Natural killer cell (primary cell): Measurements from ENCODE around the gene ADRA2C. TPM values are rescaled to one million over a fixed set of nuclear protein-coding genes. Genes with fewer than 3 reads are reported as not detected.

Experiments used
- ATAC-seq, 3 donors: fragments of 150-1000 bp in 2 of 3; fragments of 200-7000 bp in 1 of 3; cut with Tn5 transposase; 1 replicate in 1 of 3; 2 replicates in 2 of 3; pipeline ENCODE4 v1.10.0; 2021; ENCODE audit warnings: mild to moderate bottlenecking in 2 of 3, moderate library complexity in 2 of 3
- DNase-seq, 2 donors: peaks; one replicate each; pipeline versions ENCODE4 v3.0.0 to v3.0.0-alpha.2; 2013 to 2021; ENCODE audit warnings: mixed read lengths in 1 of 2
- H3K27ac ChIP-seq: one replicate; pipeline ENCODE4 v1.5.1; 2013; ENCODE audit warnings: mild to moderate bottlenecking, low read length
- H3K27me3 ChIP-seq: one replicate; pipeline ENCODE4 v1.6.1; 2013; ENCODE audit warnings: low read length; ENCODE audit not compliant: control insufficient read depth, insufficient read depth
- H3K36me3 ChIP-seq: one replicate; pipeline ENCODE4 v1.6.1; 2013; ENCODE audit warnings: low read length; ENCODE audit not compliant: control insufficient read depth, insufficient read depth
- H3K4me1 ChIP-seq: one replicate; pipeline ENCODE4 v1.6.1; 2013; ENCODE audit warnings: low read length; ENCODE audit not compliant: control insufficient read depth, insufficient read depth
- H3K4me3 ChIP-seq: one replicate; pipeline ENCODE4 v1.5.1; 2013; ENCODE audit warnings: low read length
- H3K9me3 ChIP-seq: one replicate; pipeline ENCODE4 v1.6.1; 2013; ENCODE audit warnings: low read length; ENCODE audit not compliant: control insufficient read depth, insufficient read depth
- H3K27ac Mint-ChIP-seq, 2 donors: one replicate each; pipeline ENCODE4 v1.8.0; 2022; ENCODE audit warnings: mild to moderate bottlenecking in 2 of 2, mixed read lengths in 2 of 2, moderate library complexity in 1 of 2
- H3K27me3 Mint-ChIP-seq, 2 donors: one replicate each; pipeline ENCODE4 v1.8.0; 2022; ENCODE audit warnings: low read depth in 2 of 2, mixed read lengths in 2 of 2
- H3K36me3 Mint-ChIP-seq: one replicate; pipeline ENCODE4 v1.8.0; 2022; ENCODE audit warnings: mixed read lengths
- H3K4me1 Mint-ChIP-seq, 2 donors: one replicate each; pipeline ENCODE4 v1.8.0; 2022; ENCODE audit warnings: mixed read lengths in 2 of 2
- H3K4me3 Mint-ChIP-seq: one replicate; pipeline ENCODE4 v1.8.0; 2022; ENCODE audit warnings: mild to moderate bottlenecking, moderate library complexity, mixed read lengths
- H3K9me3 Mint-ChIP-seq, 2 donors: one replicate each; pipeline ENCODE4 v1.8.0; 2022; ENCODE audit warnings: mixed read lengths in 2 of 2
- WGBS: methylation state at CpG from one replicate; pipeline ENCODE4 v1.1.7; 2013; ENCODE audit warnings: missing lambda C conversion rate; ENCODE audit not compliant: insufficient coverage; 5-methylcytosine and 5-hydroxymethylcytosine counted together
- intact Hi-C: fragments of 100-400 bp; cut with micrococcal nuclease; formaldehyde crosslinking; loops from one replicate; pipeline ENCODE4 v1.14.2; 2022
- total RNA-seq, 4 donors: library from RNA; stranded (reverse); fragments of 120-200 nt in 1 of 4; gene quantifications; one replicate each; pipeline versions ENCODE4 v1.2.3 to v1.2.4, GENCODE V29; 2013 to 2022
- TF ChIP-seq, protein P1 (sequence below): fragments of 200-600 bp; IDR thresholded peaks from one replicate; pipeline ENCODE4 v1.8.0; 2022; ENCODE audit warnings: antibody characterized with exemption

ADRA2C gene
- total RNA-seq, 3 donors from 2014 or later (not counting 1 experiment from before 2014, with no cell fraction given) = not detected

- Mint-ChIP-seq H3K4me1 (no peaks in the 10 kb centered on the region), H3K36me3 (no peaks in the 10 kb centered on the region), H3K27me3 (peaks cover 7 to 29% of the 10 kb centered on the region in 2 donors), H3K27ac (no peak overlapping the region), H3K4me3 (no peak overlapping the region), H3K9me3 (no peaks in the 10 kb centered on the region)
- Histone ChIP-seq H3K9me3 (no peaks in the 10 kb centered on the region), H3K4me3 (no peak overlapping the region), H3K4me1 (peaks cover 4% of the 10 kb centered on the region), H3K27me3 (no peaks in the 10 kb centered on the region), H3K27ac (no peak overlapping the region), H3K36me3 (no peaks in the 10 kb centered on the region)
- TF ChIP-seq, protein P1, sequence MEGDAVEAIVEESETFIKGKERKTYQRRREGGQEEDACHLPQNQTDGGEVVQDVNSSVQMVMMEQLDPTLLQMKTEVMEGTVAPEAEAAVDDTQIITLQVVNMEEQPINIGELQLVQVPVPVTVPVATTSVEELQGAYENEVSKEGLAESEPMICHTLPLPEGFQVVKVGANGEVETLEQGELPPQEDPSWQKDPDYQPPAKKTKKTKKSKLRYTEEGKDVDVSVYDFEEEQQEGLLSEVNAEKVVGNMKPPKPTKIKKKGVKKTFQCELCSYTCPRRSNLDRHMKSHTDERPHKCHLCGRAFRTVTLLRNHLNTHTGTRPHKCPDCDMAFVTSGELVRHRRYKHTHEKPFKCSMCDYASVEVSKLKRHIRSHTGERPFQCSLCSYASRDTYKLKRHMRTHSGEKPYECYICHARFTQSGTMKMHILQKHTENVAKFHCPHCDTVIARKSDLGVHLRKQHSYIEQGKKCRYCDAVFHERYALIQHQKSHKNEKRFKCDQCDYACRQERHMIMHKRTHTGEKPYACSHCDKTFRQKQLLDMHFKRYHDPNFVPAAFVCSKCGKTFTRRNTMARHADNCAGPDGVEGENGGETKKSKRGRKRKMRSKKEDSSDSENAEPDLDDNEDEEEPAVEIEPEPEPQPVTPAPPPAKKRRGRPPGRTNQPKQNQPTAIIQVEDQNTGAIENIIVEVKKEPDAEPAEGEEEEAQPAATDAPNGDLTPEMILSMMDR = no peak
- DNase-seq (no peak), ATAC-seq (no peak)
- intact Hi-C loops = no loop called here
- 90% methylated on average over 12 of the region's 12 CpGs for WGBS
Measured at GRCh38 chr4:3756343-3757059, 9.7 kb upstream of the ADRA2C start.

DNA sequence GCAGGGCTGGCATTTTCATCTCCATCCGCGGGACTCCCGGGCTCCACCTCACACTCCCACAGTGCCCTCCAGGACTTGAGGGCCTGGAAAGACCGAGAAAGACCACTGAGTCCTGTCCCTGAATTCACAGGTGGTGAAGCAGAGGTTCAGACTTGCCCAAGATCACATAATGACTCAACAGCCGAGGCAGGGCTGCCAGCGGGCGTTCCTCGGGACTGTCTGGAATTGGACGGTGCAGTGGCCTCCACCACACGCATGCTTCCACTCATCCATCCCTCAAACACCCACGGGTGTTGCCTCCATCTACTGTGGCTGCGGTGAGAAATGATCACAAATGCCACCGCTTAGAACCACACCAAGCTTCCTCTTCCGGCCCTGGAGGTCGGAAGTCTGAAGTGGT is 6.9 kb upstream of the ADRA2C start:
- peaks cover 8 to 32% of the 10 kb centered on the region in 2 donors for H3K27me3 Mint-ChIP-seq
- no peak for ATAC-seq
- H3K27ac Mint-ChIP-seq = no peak overlapping the region
- Histone ChIP-seq H3K27ac (no peak overlapping the region), H3K36me3 (no peaks in the 10 kb centered on the region), H3K4me3 (no peak overlapping the region), H3K9me3 (no peaks in the 10 kb centered on the region), H3K4me1 (peaks cover 4% of the 10 kb centered on the region), H3K27me3 (peaks cover 4% of the 10 kb centered on the region)
- H3K9me3 Mint-ChIP-seq = no peaks in the 10 kb centered on the region
- TF ChIP-seq, protein P1 = no peak
- intact Hi-C loops = no loop called here
- H3K4me3 Mint-ChIP-seq = no peak overlapping the region
- WGBS = 74% methylated on average over 15 of the region's 15 CpGs
- DNase-seq = no peak
- H3K36me3 Mint-ChIP-seq = no peaks in the 10 kb centered on the region
- no peaks in the 10 kb centered on the region for H3K4me1 Mint-ChIP-seq

GRCh38 chr4:3760346-3760745 is 5.8 kb upstream of the ADRA2C start:
- 87% methylated on average over 10 of the region's 10 CpGs for WGBS
- Histone ChIP-seq H3K27me3 (peaks cover 4% of the 10 kb centered on the region), H3K9me3 (no peaks in the 10 kb centered on the region), H3K36me3 (no peaks in the 10 kb centered on the region), H3K27ac (no peak overlapping the region), H3K4me1 (peaks cover 4% of the 10 kb centered on the region), H3K4me3 (no peak overlapping the region)
- TF ChIP-seq, protein P1 = no peak
- Mint-ChIP-seq H3K36me3 (no peaks in the 10 kb centered on the region), H3K27me3 (peaks cover 4 to 23% of the 10 kb centered on the region in 2 donors), H3K27ac (no peak overlapping the region), H3K9me3 (no peaks in the 10 kb centered on the region), H3K4me3 (no peak overlapping the region), H3K4me1 (no peaks in the 10 kb centered on the region)
- DNase-seq = no peak
- ATAC-seq = no peak
- intact Hi-C loops = no loop called here

DNA sequence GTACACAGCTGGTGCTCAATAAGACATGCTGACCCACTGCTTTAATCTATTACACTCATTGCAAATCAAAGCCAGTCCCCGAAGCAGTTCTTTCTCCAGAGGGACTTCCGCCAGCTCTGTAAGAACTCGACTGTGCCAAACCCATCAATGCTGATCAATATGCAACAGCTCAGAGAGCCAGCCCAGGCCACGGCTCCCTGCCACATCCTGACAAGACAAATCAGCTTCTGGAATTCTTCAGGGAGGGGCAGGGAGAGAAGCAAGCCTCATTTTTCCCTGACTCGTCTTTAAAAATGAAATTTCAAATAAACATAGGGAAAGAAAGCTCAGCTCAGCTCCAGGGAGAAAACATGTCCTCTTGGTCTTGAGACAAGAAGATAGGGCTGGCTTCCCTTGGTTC is 5.3 kb upstream of the ADRA2C start:
- intact Hi-C loops = no loop called here
- TF ChIP-seq, protein P1 = no peak
- Histone ChIP-seq H3K4me3 (no peak overlapping the region), H3K36me3 (no peaks in the 10 kb centered on the region), H3K27me3 (peaks cover 4% of the 10 kb centered on the region), H3K27ac (no peak overlapping the region), H3K9me3 (no peaks in the 10 kb centered on the region), H3K4me1 (peaks cover 4% of the 10 kb centered on the region)
- Mint-ChIP-seq H3K9me3 (no peaks in the 10 kb centered on the region), H3K27ac (no peak overlapping the region), H3K4me1 (no peaks in the 10 kb centered on the region), H3K27me3 (peaks cover 4 to 21% of the 10 kb centered on the region in 2 donors), H3K4me3 (no peak overlapping the region), H3K36me3 (no peaks in the 10 kb centered on the region)
- DNase-seq = no peak
- no peak for ATAC-seq
- 71% methylated on average over 5 of the region's 5 CpGs for WGBS
